Lower lobe of right lung (tissue), 2 donors: ENCODE data around the gene KRT15. TPM values are rescaled to one million over a fixed set of nuclear protein-coding genes. Genes with fewer than 3 reads are reported as not detected.

Experiments
- ATAC-seq, 2 donors: fragments of 200-7000 bp; cut with Tn5 transposase; one replicate each; pipeline ENCODE4 v1.9.1; 2020 to 2022; ENCODE audit warnings: mild to moderate bottlenecking in 2 of 2, moderate library complexity in 2 of 2
- DNase-seq: peaks from one replicate; pipeline ENCODE4 v3.0.0-alpha.2; 2020
- H3K27ac ChIP-seq: fragments of 200-600 bp; one replicate; pipeline ENCODE4 v1.8.0; 2022
- H3K27me3 ChIP-seq: fragments of 200-600 bp; one replicate; pipeline ENCODE4 v1.8.0; 2022; ENCODE audit warnings: low read depth
- H3K36me3 ChIP-seq: fragments of 200-600 bp; one replicate; pipeline ENCODE4 v1.8.0; 2022; ENCODE audit warnings: mild to moderate bottlenecking
- H3K4me1 ChIP-seq: fragments of 200-600 bp; one replicate; pipeline ENCODE4 v1.8.0; 2022
- H3K4me3 ChIP-seq: fragments of 200-600 bp; one replicate; pipeline ENCODE4 v1.8.0; 2022; ENCODE audit warnings: mild to moderate bottlenecking
- H3K9me3 ChIP-seq: fragments of 200-600 bp; one replicate; pipeline ENCODE4 v1.8.0; 2022
- CTCF ChIP-seq: fragments of 200-600 bp; IDR thresholded peaks from one replicate; pipeline ENCODE4 v1.8.0; 2022; ENCODE audit warnings: antibody characterized with exemption, mild to moderate bottlenecking
- intact Hi-C: fragments of 100-400 bp; cut with DNase I; formaldehyde crosslinking; loops from one replicate; pipeline ENCODE4 v1.11.0; 2022
- total RNA-seq: library from RNA; stranded (reverse); fragmentation: NEBNext Ultra II Directional; extraction: Animal tissue kit (Norgen Biotek cat#: 25700); gene quantifications from one replicate; pipeline ENCODE4 v1.2.1, GENCODE V29; 2021
- donor health status: DM: no; HTN: yes; CAD: no; lungs with severe emphysema.

Gene KRT15
- total RNA-seq, 1 donor from 2014 or later, result 9.0 TPM

- intact Hi-C loops, result no loop called here
- Histone ChIP-seq H3K4me1 (peaks cover 36% of the 10 kb centered on the region), H3K27ac (peak overlapping the region; percentile 11)
Measured at GRCh38 chr17:41523787-41524186, 5.1 kb upstream of the KRT15 start.

GRCh38 chr17:41523225-41523593 lies 4.5 kb upstream of the KRT15 start:
- peaks cover 15% of the 10 kb centered on the region for H3K27me3 ChIP-seq
- H3K9me3 ChIP-seq, result no peaks in the 10 kb centered on the region
- H3K27ac ChIP-seq, result peak overlapping the region; percentile 68
- intact Hi-C loops, result no loop called here
- peaks cover 11% of the 10 kb centered on the region for H3K36me3 ChIP-seq
- no peak overlapping the region for H3K4me3 ChIP-seq
- no peak for TF ChIP-seq CTCF
- ATAC-seq (no peak), DNase-seq (no peak)
- peaks cover 35% of the 10 kb centered on the region for H3K4me1 ChIP-seq

More at GRCh38 chr17:41523787-41524186, 5.1 kb upstream of the KRT15 start:
- TF ChIP-seq CTCF, result no peak
- ATAC-seq (no peak), DNase-seq (no peak)
- H3K36me3 ChIP-seq, result peaks cover 11% of the 10 kb centered on the region
- H3K27me3 ChIP-seq, result peaks cover 19% of the 10 kb centered on the region
- H3K9me3 ChIP-seq, result no peaks in the 10 kb centered on the region
- peak overlapping the region; percentile 7 for H3K4me3 ChIP-seq

- ATAC-seq, result peak; percentile 9 to 14
- peak overlapping the region; percentile 68 for H3K27ac ChIP-seq
- no peak for TF ChIP-seq CTCF
- peaks cover 28% of the 10 kb centered on the region for H3K4me1 ChIP-seq
- DNase-seq, result no peak
- no peak overlapping the region for H3K4me3 ChIP-seq
- H3K27me3 ChIP-seq, result peaks cover 9% of the 10 kb centered on the region
- no peaks in the 10 kb centered on the region for H3K9me3 ChIP-seq
- H3K36me3 ChIP-seq, result peaks cover 11% of the 10 kb centered on the region
- intact Hi-C loops, result no loop called here
Measured at GRCh38 chr17:41522301-41523224, 3.9 kb upstream of the KRT15 start.

- DNase-seq, result peak; percentile 83
- no peak overlapping the region for H3K4me3 ChIP-seq
- no peaks in the 10 kb centered on the region for H3K9me3 ChIP-seq
- H3K27ac ChIP-seq, result peak overlapping the region; percentile 68
- peaks cover 28% of the 10 kb centered on the region for H3K4me1 ChIP-seq
- TF ChIP-seq CTCF, result no peak
- peak; percentile 85 to 89 for ATAC-seq
- H3K36me3 ChIP-seq, result peaks cover 11% of the 10 kb centered on the region
- intact Hi-C loops, result no loop called here
- peaks cover under 1% of the 10 kb centered on the region for H3K27me3 ChIP-seq
Measured at GRCh38 chr17:41521574-41522261, 3.0 kb upstream of the KRT15 start.

GRCh38 chr17:41520821-41521521 lies 2.3 kb upstream of the KRT15 start:
- Histone ChIP-seq H3K27ac (peak overlapping the region; percentile 68), H3K36me3 (peaks cover 11% of the 10 kb centered on the region), H3K27me3 (no peaks in the 10 kb centered on the region), H3K4me3 (no peak overlapping the region), H3K9me3 (no peaks in the 10 kb centered on the region), H3K4me1 (peaks cover 28% of the 10 kb centered on the region)
- DNase-seq, result no peak
- peak in 1 of 2 donors; percentile 0 for ATAC-seq
- TF ChIP-seq CTCF, result no peak
- intact Hi-C loops, result no loop called here
